Mucosa of stomach (tissue), 1 donor: Measurements from ENCODE around the gene CAMK2B.
"Not testable (repeated sequence)": the region's sequence is repeated elsewhere in the genome, so short reads cannot be mapped to it uniquely, and the experiment has no call there.

Experiments
- H3K27me3 ChIP-seq: one replicate; pipeline ENCODE4 v1.7.0; 2013; ENCODE audit warnings: mild to moderate bottlenecking, low read length; ENCODE audit not compliant: control insufficient read depth, insufficient read depth
- H3K36me3 ChIP-seq: one replicate; pipeline ENCODE4 v1.7.0; 2013; ENCODE audit warnings: low read length; ENCODE audit not compliant: control insufficient read depth, insufficient read depth
- H3K4me1 ChIP-seq: one replicate; pipeline ENCODE4 v1.7.0; 2013; ENCODE audit warnings: mild to moderate bottlenecking, low read length; ENCODE audit not compliant: control insufficient read depth, insufficient read depth
- H3K4me3 ChIP-seq: one replicate; pipeline ENCODE4 v1.7.0; 2013; ENCODE audit warnings: low read length
- H3K9ac ChIP-seq: one replicate; pipeline ENCODE4 v1.7.0; 2013; ENCODE audit warnings: mild to moderate bottlenecking, low read length, moderate library complexity
- H3K9me3 ChIP-seq: one replicate; pipeline ENCODE4 v1.7.0; 2013; ENCODE audit warnings: mild to moderate bottlenecking, low read length, moderate library complexity; ENCODE audit not compliant: control insufficient read depth
- donor health status: Pancreatic carcinoma.

CAMK2B gene

DNA sequence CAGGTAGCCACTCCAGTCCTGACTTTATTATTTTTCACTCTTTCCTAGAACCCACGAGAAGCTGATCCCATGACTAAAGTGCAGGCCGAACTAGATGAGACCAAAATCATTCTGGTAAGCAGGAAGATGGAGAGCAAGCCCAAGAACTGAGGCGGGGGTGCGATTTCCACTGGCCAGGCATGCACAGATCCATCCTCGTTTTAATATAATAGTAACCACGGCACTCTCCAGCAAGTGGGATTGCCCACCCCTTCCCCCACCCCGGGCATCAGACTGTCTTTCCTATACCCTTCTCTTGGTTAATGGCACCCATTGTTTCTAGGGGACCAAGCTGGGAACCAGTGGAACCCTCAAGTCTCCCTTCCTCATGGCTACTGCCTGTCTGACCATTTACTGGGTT lies 117.3 kb downstream of the CAMK2B start:
- peaks cover 30% of the 10 kb centered on the region for H3K36me3 ChIP-seq

DNA sequence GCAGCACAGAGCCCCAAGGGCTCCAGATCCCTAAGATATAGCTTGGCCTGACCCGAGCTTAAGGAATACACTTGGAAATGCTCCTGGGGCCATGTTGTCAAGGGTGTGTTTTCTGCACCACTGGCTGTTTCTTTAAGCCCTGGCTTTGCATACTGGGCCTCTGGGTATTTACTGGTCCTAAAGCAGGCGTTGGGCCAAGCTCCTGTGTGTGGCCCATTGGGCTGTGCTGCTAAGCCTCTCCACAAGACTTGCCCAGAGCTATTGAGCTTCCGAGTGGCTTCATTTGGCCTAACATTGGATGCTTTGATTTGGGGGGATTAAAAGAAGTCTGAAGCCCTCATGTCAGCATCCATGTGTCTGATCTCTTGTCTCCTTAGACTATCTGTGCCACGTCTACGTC lies 119.4 kb downstream of the CAMK2B start:
- H3K9me3 ChIP-seq = no peaks in the 10 kb centered on the region
- H3K36me3 ChIP-seq = peaks cover 21% of the 10 kb centered on the region
- no peak overlapping the region for H3K4me3 ChIP-seq
- H3K4me1 ChIP-seq = peaks cover 13% of the 10 kb centered on the region
- H3K27me3 ChIP-seq = no peaks in the 10 kb centered on the region
- H3K9ac ChIP-seq = no peak overlapping the region

More for the DNA sequence above, 117.3 kb downstream of the CAMK2B start:
- Histone ChIP-seq H3K4me3 (no peak overlapping the region), H3K4me1 (no peaks in the 10 kb centered on the region), H3K9ac (no peak overlapping the region), H3K9me3 (no peaks in the 10 kb centered on the region), H3K27me3 (no peaks in the 10 kb centered on the region)

DNA sequence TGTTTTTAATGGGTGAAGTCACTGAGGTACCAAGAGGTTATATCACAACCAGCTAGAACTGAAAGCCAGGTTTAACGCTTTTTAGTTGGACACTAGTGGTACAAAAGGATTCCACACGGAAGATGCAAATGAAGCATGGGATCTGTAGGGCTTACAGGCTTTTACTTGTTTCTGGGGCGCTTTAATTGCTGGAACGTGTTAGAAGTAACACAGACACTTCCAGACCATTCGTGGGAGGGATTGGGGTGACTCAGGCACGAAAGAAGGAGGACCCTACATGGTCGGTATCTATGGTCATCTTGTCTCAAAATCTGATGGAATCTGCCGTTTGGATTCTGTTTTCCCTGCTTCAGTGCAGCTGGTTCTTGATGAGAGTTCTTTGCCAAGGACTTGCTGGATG lies 123.6 kb downstream of the CAMK2B start:
- Histone ChIP-seq H3K4me1 (peaks cover 13% of the 10 kb centered on the region), H3K9ac (peak overlapping the region; percentile 87), H3K27me3 (peaks cover 3% of the 10 kb centered on the region), H3K9me3 (no peaks in the 10 kb centered on the region), H3K36me3 (no peaks in the 10 kb centered on the region), H3K4me3 (no peak overlapping the region)

DNA sequence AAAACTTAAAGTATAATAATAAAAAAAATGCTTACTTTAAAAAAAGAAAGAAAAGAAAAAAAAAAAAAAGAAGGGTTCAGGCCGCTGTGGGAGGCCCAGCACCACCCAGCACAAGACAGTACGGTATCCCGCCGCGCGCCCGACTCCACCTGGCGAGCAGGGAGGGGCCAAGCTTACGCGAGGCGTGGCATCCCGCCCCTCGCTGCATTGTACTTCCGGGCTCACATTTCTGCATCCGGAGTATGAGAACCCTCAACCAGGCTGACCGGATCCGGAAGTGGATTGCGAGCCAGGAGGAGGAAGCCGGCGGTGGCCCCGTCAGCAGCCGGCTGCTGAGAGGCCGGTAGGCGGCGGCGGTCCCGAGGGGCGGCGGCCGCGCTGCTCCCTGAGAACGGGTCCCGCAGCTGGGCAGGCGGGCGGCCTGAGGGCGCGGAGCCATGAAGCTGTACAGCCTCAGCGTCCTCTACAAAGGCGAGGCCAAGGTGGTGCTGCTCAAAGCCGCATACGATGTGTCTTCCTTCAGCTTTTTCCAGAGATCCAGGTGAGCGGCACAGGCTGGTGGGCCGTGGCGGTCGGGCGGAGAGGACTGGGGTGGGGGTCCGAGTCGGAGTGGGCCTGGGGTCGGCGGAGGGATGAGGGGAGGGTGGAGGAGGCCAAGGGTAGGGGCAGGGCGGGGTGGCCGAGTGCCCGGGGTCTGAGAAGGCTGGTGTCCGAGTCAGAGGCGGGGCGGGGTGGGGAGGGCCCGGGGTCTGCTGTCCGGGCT lies 124.5 kb downstream of the CAMK2B start, which contains the start of gene YKT6:
Gene YKT6, plus strand, starts transcription at position 280 of the 763 bp plus-strand sequence. Its CDS starts 158 bp downstream, at position 438.
- peak within 1 kb of the TSS; percentile 87 for H3K9ac ChIP-seq
- no peaks in the 10 kb centered on the region for H3K36me3 ChIP-seq
- H3K4me1 ChIP-seq = peaks cover 13% of the 10 kb centered on the region
- no peaks in the 10 kb centered on the region for H3K9me3 ChIP-seq
- H3K27me3 ChIP-seq = peaks cover 3% of the 10 kb centered on the region
- peak within 1 kb of the TSS; percentile 87 for H3K4me3 ChIP-seq

GRCh38 chr7:44200163-44200562 lies 125.2 kb downstream of the CAMK2B start:
- not testable (repeated sequence) for H3K9me3 ChIP-seq, H3K36me3 ChIP-seq, H3K27me3 ChIP-seq, H3K4me3 ChIP-seq, H3K9ac ChIP-seq
- peaks cover 13% of the 10 kb centered on the region for H3K4me1 ChIP-seq

- H3K4me3 ChIP-seq = no peak overlapping the region
- no peaks in the 10 kb centered on the region for H3K9me3 ChIP-seq
- H3K36me3 ChIP-seq = no peaks in the 10 kb centered on the region
- H3K4me1 ChIP-seq = peaks cover 10% of the 10 kb centered on the region
- H3K9ac ChIP-seq = no peak overlapping the region
- peaks cover 7% of the 10 kb centered on the region for H3K27me3 ChIP-seq
These were observed 127.9 kb downstream of the CAMK2B start for GRCh38 chr7:44197474-44197873.

DNA sequence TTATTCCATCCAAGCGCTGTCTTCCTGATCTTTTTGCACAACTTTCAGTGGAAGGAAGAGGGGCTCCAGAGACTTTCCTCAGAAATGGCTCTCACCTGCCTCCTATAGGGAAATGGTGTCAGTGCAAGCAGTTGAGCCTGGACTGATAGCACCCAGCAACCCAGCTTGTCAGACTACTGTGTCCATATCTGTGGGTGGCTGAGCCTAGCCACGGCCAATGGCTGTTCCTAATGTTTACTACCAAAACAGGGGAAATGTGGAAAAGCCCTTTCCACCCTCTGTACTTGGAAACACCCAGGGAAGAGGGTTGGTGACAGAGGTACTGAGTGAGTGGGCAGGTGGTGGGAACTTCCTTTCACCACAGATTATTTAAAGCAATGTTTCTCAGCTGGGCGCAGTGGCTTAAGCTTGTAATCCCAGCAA lies 128.9 kb downstream of the CAMK2B start:
- Histone ChIP-seq H3K9ac (no peak overlapping the region), H3K4me1 (no peaks in the 10 kb centered on the region), H3K27me3 (peaks cover 10% of the 10 kb centered on the region), H3K9me3 (no peaks in the 10 kb centered on the region), H3K36me3 (no peaks in the 10 kb centered on the region), H3K4me3 (no peak overlapping the region)

DNA sequence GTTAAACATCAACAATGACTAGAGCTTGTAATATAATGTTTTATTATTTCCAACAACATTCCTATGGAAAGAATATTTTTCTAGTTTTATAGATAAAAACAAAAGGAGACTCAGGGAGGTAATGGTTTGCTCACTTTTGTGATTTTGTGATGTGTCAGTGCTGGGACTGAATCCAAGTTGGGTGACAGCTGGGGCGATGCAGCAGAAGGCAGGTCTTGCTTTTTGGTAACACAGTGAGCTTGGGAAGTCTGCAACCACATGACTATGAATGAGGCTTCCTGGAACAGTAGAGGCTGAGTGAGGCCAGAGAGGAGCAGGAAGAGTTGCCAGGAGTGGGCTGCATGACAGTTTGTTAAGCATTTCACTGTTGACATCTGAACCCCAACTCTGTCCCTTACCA lies 129.5 kb downstream of the CAMK2B start:
- Histone ChIP-seq H3K9ac (no peak overlapping the region), H3K4me1 (no peaks in the 10 kb centered on the region), H3K9me3 (no peaks in the 10 kb centered on the region), H3K36me3 (no peaks in the 10 kb centered on the region), H3K27me3 (peaks cover 10% of the 10 kb centered on the region), H3K4me3 (no peak overlapping the region)

GRCh38 chr7:44194562-44195145 lies 130.7 kb downstream of the CAMK2B start:
- no peak overlapping the region for H3K9ac ChIP-seq
- no peaks in the 10 kb centered on the region for H3K9me3 ChIP-seq
- no peaks in the 10 kb centered on the region for H3K4me1 ChIP-seq
- no peaks in the 10 kb centered on the region for H3K36me3 ChIP-seq
- H3K27me3 ChIP-seq = peaks cover 10% of the 10 kb centered on the region
- no peak overlapping the region for H3K4me3 ChIP-seq

DNA sequence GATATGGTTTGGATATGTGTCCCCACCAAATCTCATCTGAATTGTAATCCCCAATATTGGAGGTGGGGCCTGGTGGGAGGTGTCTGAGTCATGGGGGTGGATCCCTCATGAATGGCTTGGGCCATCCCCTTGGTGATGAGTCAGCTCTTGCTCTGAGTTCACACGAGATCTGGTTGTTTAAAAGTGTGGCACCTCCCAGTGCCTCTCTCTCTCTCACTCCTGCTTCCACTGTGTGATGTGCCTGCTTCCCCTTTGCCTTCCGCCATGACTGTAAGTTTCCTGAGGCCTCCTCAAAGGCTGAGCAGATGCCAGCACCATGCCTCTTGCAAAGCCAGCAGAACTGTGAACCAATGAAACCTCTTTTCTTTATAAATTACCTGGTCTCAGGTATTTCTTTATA lies 131.3 kb downstream of the CAMK2B start:
- Histone ChIP-seq H3K4me3 (no peak overlapping the region), H3K4me1 (no peaks in the 10 kb centered on the region), H3K9ac (no peak overlapping the region), H3K9me3 (no peaks in the 10 kb centered on the region), H3K27me3 (peaks cover 10% of the 10 kb centered on the region), H3K36me3 (no peaks in the 10 kb centered on the region)

DNA sequence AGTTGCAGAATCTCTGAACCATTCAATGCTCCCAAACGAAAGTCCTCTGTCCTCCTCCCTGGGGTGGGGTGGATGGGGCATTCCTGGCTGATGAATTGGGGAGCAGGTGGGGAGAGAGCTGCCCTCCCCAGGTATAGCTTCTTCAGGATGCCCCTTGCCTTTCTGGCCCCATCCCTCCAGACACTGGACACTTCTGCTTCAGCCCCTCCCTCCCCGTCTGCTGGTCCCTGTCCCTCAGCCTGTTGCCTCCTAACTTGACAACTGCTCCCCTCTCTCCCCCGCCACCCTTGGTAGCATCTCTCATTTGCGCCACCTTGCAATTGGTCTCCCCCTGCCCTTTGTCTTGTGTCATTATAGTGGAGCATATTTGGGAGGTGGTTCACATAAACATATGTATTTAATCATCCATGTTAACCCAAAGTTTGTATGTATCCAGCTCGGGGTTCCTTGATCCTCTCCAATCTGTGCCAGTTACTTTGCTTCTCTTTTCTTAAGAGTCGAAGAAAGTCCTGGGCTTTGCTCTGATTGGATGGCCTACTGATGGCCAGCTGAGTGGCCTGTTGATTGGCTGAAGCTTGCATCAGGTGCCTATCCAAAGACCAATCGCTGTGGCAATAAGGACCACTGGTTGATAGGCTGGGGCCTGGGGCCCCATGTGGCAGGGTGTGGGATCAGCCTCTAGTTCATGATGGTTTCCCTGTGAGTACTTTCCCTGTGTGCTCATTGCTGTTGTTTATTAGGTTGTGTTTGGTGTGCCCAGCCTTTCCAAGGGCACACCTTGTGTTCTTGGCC lies 132.2 kb downstream of the CAMK2B start:
- Histone ChIP-seq H3K9me3 (no peaks in the 10 kb centered on the region), H3K27me3 (peaks cover 10% of the 10 kb centered on the region), H3K4me3 (no peak overlapping the region), H3K36me3 (no peaks in the 10 kb centered on the region), H3K9ac (no peak overlapping the region), H3K4me1 (no peaks in the 10 kb centered on the region)

- Histone ChIP-seq H3K9me3 (no peaks in the 10 kb centered on the region), H3K27me3 (peaks cover 6% of the 10 kb centered on the region), H3K36me3 (no peaks in the 10 kb centered on the region), H3K4me1 (no peaks in the 10 kb centered on the region), H3K9ac (no peak overlapping the region), H3K4me3 (no peak overlapping the region)
These were observed 134.2 kb downstream of the CAMK2B start for GRCh38 chr7:44191171-44191570.
